ENCODE measurements around the gene ST6GALNAC3.
"Not testable (repeated sequence)": the region's sequence is repeated elsewhere in the genome, so short reads cannot be mapped to it uniquely, and the experiment has no call there.

ST6GALNAC3 gene

GRCh38 chr1:76632136-76632535 is 557.6 kb downstream of the ST6GALNAC3 start:
- Mint-ChIP-seq H3K27ac (no peak overlapping the region), H3K4me3 (no peak overlapping the region), H3K4me1 (ENCODE audit: low read depth) (no peaks in the 10 kb centered on the region), H3K9me3 (no peaks in the 10 kb centered on the region), H3K27me3 (ENCODE audit: low read depth) (no peaks in the 10 kb centered on the region), H3K36me3 (ENCODE audit: low read depth) (no peaks in the 10 kb centered on the region)
- DNase-seq (ENCODE audit: low spot score): no peak

GRCh38 chr1:76635784-76636183 is 561.2 kb downstream of the ST6GALNAC3 start:
- no peaks in the 10 kb centered on the region for H3K4me1 Mint-ChIP-seq (ENCODE audit: low read depth)
- DNase-seq (ENCODE audit: low spot score): no peak
- H3K36me3 Mint-ChIP-seq (ENCODE audit: low read depth): no peaks in the 10 kb centered on the region
- H3K9me3 Mint-ChIP-seq: no peaks in the 10 kb centered on the region
- H3K27ac Mint-ChIP-seq: no peak overlapping the region
- no peaks in the 10 kb centered on the region for H3K27me3 Mint-ChIP-seq (ENCODE audit: low read depth)
- H3K4me3 Mint-ChIP-seq: no peak overlapping the region

- no peak for DNase-seq (ENCODE audit: low spot score)
- H3K4me1 Mint-ChIP-seq (ENCODE audit: low read depth): no peaks in the 10 kb centered on the region
- no peak overlapping the region for H3K4me3 Mint-ChIP-seq
- no peaks in the 10 kb centered on the region for H3K36me3 Mint-ChIP-seq (ENCODE audit: low read depth)
- no peaks in the 10 kb centered on the region for H3K9me3 Mint-ChIP-seq
- H3K27ac Mint-ChIP-seq: no peak overlapping the region
- no peaks in the 10 kb centered on the region for H3K27me3 Mint-ChIP-seq (ENCODE audit: low read depth)
These were observed 564.6 kb downstream of the ST6GALNAC3 start for GRCh38 chr1:76639181-76639580.

GRCh38 chr1:76640092-76640491 is 565.5 kb downstream of the ST6GALNAC3 start:
- Mint-ChIP-seq H3K27ac (no peak overlapping the region), H3K27me3 (ENCODE audit: low read depth) (no peaks in the 10 kb centered on the region), H3K36me3 (ENCODE audit: low read depth) (no peaks in the 10 kb centered on the region), H3K9me3 (no peaks in the 10 kb centered on the region), H3K4me1 (ENCODE audit: low read depth) (no peaks in the 10 kb centered on the region), H3K4me3 (no peak overlapping the region)
- no peak for DNase-seq (ENCODE audit: low spot score)

- Mint-ChIP-seq H3K9me3 (no peaks in the 10 kb centered on the region), H3K36me3 (ENCODE audit: low read depth) (no peaks in the 10 kb centered on the region), H3K4me3 (no peak overlapping the region), H3K27ac (no peak overlapping the region), H3K27me3 (ENCODE audit: low read depth) (no peaks in the 10 kb centered on the region), H3K4me1 (ENCODE audit: low read depth) (no peaks in the 10 kb centered on the region)
- no peak for DNase-seq (ENCODE audit: low spot score)
These were observed 566.2 kb downstream of the ST6GALNAC3 start for GRCh38 chr1:76640723-76641122.

- Mint-ChIP-seq H3K9me3 (peaks cover 1% of the 10 kb centered on the region), H3K36me3 (ENCODE audit: low read depth) (no peaks in the 10 kb centered on the region), H3K27me3 (ENCODE audit: low read depth) (no peaks in the 10 kb centered on the region), H3K4me1 (ENCODE audit: low read depth) (no peaks in the 10 kb centered on the region), H3K4me3 (no peak overlapping the region), H3K27ac (no peak overlapping the region)
- DNase-seq (ENCODE audit: low spot score): no peak
These were observed 569.6 kb downstream of the ST6GALNAC3 start for GRCh38 chr1:76644139-76644538.

GRCh38 chr1:76652860-76653259 is 578.3 kb downstream of the ST6GALNAC3 start:
- not testable (repeated sequence) for H3K4me1 Mint-ChIP-seq (ENCODE audit: low read depth); H3K36me3 Mint-ChIP-seq (ENCODE audit: low read depth); H3K4me3 Mint-ChIP-seq; H3K27ac Mint-ChIP-seq; H3K27me3 Mint-ChIP-seq (ENCODE audit: low read depth); DNase-seq (ENCODE audit: low spot score)
- peaks cover 24% of the 10 kb centered on the region for H3K9me3 Mint-ChIP-seq

GRCh38 chr1:76657623-76658022 is 583.1 kb downstream of the ST6GALNAC3 start:
- Mint-ChIP-seq H3K4me1 (ENCODE audit: low read depth) (no peaks in the 10 kb centered on the region), H3K27me3 (ENCODE audit: low read depth) (no peaks in the 10 kb centered on the region), H3K9me3 (peaks cover 11% of the 10 kb centered on the region), H3K4me3 (no peak overlapping the region), H3K36me3 (ENCODE audit: low read depth) (no peaks in the 10 kb centered on the region), H3K27ac (no peak overlapping the region)
- DNase-seq (ENCODE audit: low spot score): no peak

- no peaks in the 10 kb centered on the region for H3K4me1 Mint-ChIP-seq (ENCODE audit: low read depth)
- H3K27ac Mint-ChIP-seq: no peak overlapping the region
- no peak for DNase-seq (ENCODE audit: low spot score)
- H3K9me3 Mint-ChIP-seq: peaks cover 14% of the 10 kb centered on the region
- no peaks in the 10 kb centered on the region for H3K27me3 Mint-ChIP-seq (ENCODE audit: low read depth)
- no peak overlapping the region for H3K4me3 Mint-ChIP-seq
- H3K36me3 Mint-ChIP-seq (ENCODE audit: low read depth): no peaks in the 10 kb centered on the region
These were observed 584.8 kb downstream of the ST6GALNAC3 start for GRCh38 chr1:76659171-76659940.

GRCh38 chr1:76661531-76661930 is 587.0 kb downstream of the ST6GALNAC3 start:
- H3K4me3 Mint-ChIP-seq: no peak overlapping the region
- H3K4me1 Mint-ChIP-seq (ENCODE audit: low read depth): no peaks in the 10 kb centered on the region
- no peak overlapping the region for H3K27ac Mint-ChIP-seq

GRCh38 chr1:76666499-76666898 is 592.0 kb downstream of the ST6GALNAC3 start:
- Mint-ChIP-seq H3K27me3 (ENCODE audit: low read depth) (no peaks in the 10 kb centered on the region), H3K9me3 (peaks cover 4% of the 10 kb centered on the region), H3K36me3 (ENCODE audit: low read depth) (no peaks in the 10 kb centered on the region), H3K4me3 (no peak overlapping the region), H3K4me1 (ENCODE audit: low read depth) (no peaks in the 10 kb centered on the region), H3K27ac (no peak overlapping the region)
- DNase-seq (ENCODE audit: low spot score): no peak

More at GRCh38 chr1:76661531-76661930, 587.0 kb downstream of the ST6GALNAC3 start:
- Mint-ChIP-seq H3K9me3 (peaks cover 15% of the 10 kb centered on the region), H3K27me3 (ENCODE audit: low read depth) (no peaks in the 10 kb centered on the region), H3K36me3 (ENCODE audit: low read depth) (no peaks in the 10 kb centered on the region)
- DNase-seq (ENCODE audit: low spot score): no peak

- peaks cover 4% of the 10 kb centered on the region for H3K9me3 Mint-ChIP-seq
- no peak overlapping the region for H3K27ac Mint-ChIP-seq
- no peak overlapping the region for H3K4me3 Mint-ChIP-seq
- H3K27me3 Mint-ChIP-seq (ENCODE audit: low read depth): no peaks in the 10 kb centered on the region
- no peaks in the 10 kb centered on the region for H3K36me3 Mint-ChIP-seq (ENCODE audit: low read depth)
- no peak for DNase-seq (ENCODE audit: low spot score)
- no peaks in the 10 kb centered on the region for H3K4me1 Mint-ChIP-seq (ENCODE audit: low read depth)
These were observed 593.5 kb downstream of the ST6GALNAC3 start for GRCh38 chr1:76668046-76668445.

GRCh38 chr1:76669131-76669530 is 594.6 kb downstream of the ST6GALNAC3 start:
- no peaks in the 10 kb centered on the region for H3K27me3 Mint-ChIP-seq (ENCODE audit: low read depth)
- H3K4me3 Mint-ChIP-seq: no peak overlapping the region
- H3K27ac Mint-ChIP-seq: no peak overlapping the region
- H3K36me3 Mint-ChIP-seq (ENCODE audit: low read depth): no peaks in the 10 kb centered on the region
- peaks cover 3% of the 10 kb centered on the region for H3K9me3 Mint-ChIP-seq
- DNase-seq (ENCODE audit: low spot score): no peak
- no peaks in the 10 kb centered on the region for H3K4me1 Mint-ChIP-seq (ENCODE audit: low read depth)

- no peak for DNase-seq (ENCODE audit: low spot score)
- Mint-ChIP-seq H3K4me1 (ENCODE audit: low read depth) (no peaks in the 10 kb centered on the region), H3K4me3 (no peak overlapping the region), H3K27ac (no peak overlapping the region), H3K27me3 (ENCODE audit: low read depth) (no peaks in the 10 kb centered on the region), H3K9me3 (no peaks in the 10 kb centered on the region), H3K36me3 (ENCODE audit: low read depth) (no peaks in the 10 kb centered on the region)
These were observed 595.2 kb downstream of the ST6GALNAC3 start for GRCh38 chr1:76669624-76670315.

Data from T-helper 2 cell treated with Interferon-gamma antibody and Interleukin-4, amounts not matched to agents 5 μg/mL and 100 μg/mL, for 36 hours (primary cell).